Measurements from ENCODE around the gene SLC25A4. TPM values are rescaled to one million over a fixed set of nuclear protein-coding genes. Genes with fewer than 3 reads are reported as not detected.
"Not testable (repeated sequence)": the region's sequence is repeated elsewhere in the genome, so short reads cannot be mapped to it uniquely, and the experiment has no call there.

Gene SLC25A4
- total RNA-seq, 1 donor from 2014 or later, result 25.4 TPM

GRCh38 chr4:185196437-185196836 lies 53.4 kb downstream of the SLC25A4 start:
- Mint-ChIP-seq H3K4me1 (peaks cover 6% of the 10 kb centered on the region), H3K27me3 (ENCODE audit: low read depth) (no peaks in the 10 kb centered on the region), H3K4me3 (no peak overlapping the region), H3K27ac (no peak overlapping the region), H3K9me3 (no peaks in the 10 kb centered on the region), H3K36me3 (peaks cover 14% of the 10 kb centered on the region)
- no peak for DNase-seq (ENCODE audit: low spot score in 2 of 2, unreplicated experiment in 2 of 2)
- TF ChIP-seq CTCF (IDR thresholded peaks at IDR 0.05; ENCODE audit: unreplicated experiment), result no peak

GRCh38 chr4:185198189-185198588 lies 55.1 kb downstream of the SLC25A4 start:
- Mint-ChIP-seq H3K4me1 (peaks cover 21% of the 10 kb centered on the region), H3K36me3 (peaks cover 13% of the 10 kb centered on the region)
- H3K27ac Mint-ChIP-seq; H3K9me3 Mint-ChIP-seq; H3K4me3 Mint-ChIP-seq; H3K27me3 Mint-ChIP-seq (ENCODE audit: low read depth); DNase-seq (ENCODE audit: low spot score in 2 of 2, unreplicated experiment in 2 of 2): not testable (repeated sequence)

Other genes with a start within 250 kb of the SLC25A4 start
- not detected in 3 replicates for gene HELT, start 124.8 kb upstream of the SLC25A4 start, total RNA-seq
- gene CFAP97, start 60.7 kb downstream of the SLC25A4 start, total RNA-seq, result 28.2 to 30.2 TPM (median 29.2 TPM) in 3 replicates
- 10.9 to 12.8 TPM (median 12.1 TPM) in 3 replicates for gene SNX25, start 66.3 kb downstream of the SLC25A4 start, total RNA-seq